HUDEP-2 (cell line): ENCODE measurements around the gene PLCB4.

ENCODE experiments used
- DNase-seq, 76 experiments: peaks; one replicate each; lab custom pipeline; 2025; ENCODE audit not compliant: unreplicated experiment in 76 of 76; lab: John Stamatoyannopoulos, UW

The PLCB4 gene

DNA sequence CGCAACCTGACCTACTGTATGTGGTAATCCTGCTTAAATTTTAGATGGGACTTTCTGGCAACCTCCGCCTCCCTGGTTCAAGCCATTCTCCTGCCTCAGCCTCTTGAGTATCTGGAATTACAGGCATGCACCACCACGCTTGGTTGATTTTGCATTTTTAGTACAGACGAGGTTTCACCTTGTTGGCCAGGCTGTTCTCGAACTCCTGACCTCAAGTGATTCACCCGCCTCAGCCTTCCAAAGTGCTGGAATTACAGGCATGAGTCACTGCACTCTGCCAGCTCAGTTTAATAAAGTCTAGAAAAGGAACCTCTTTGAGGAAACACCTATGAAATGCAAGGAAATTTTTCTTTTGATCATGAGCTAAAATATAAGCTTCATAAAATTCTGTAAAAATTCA, 9.0 kb upstream of the PLCB4 start:
- DNase-seq = no peak

- no peak for DNase-seq
Measured at GRCh38 chr20:9061434-9061833, 7.5 kb upstream of the PLCB4 start.

- DNase-seq = no peak
Measured at GRCh38 chr20:9062066-9062465, 6.8 kb upstream of the PLCB4 start.

DNA sequence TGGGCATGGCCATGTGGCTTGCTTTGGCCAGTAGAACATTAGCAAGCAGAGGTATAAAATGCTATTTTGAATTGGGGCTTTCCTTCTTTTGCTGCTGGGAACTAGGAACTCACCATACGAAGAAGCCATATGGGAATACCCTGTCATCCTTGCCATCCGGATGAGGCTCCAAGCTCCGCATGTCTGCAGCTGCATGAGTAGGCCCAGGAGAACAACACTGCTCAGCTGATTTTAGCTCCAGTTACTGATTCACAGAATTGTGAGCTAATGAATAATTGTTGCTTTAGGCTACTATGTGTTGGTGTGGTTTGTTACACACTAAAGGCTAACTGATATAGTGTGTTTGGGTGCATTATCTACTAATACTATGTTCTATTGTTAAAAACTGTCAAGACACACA, 2.7 kb upstream of the PLCB4 start:
- DNase-seq = no peak

GRCh38 chr20:9068233-9068801, 570 bp upstream of the PLCB4 start:
- DNase-seq = no peak

- DNase-seq = no peak
Measured at GRCh38 chr20:9070304-9070703, 1.4 kb downstream of the PLCB4 start.

DNA sequence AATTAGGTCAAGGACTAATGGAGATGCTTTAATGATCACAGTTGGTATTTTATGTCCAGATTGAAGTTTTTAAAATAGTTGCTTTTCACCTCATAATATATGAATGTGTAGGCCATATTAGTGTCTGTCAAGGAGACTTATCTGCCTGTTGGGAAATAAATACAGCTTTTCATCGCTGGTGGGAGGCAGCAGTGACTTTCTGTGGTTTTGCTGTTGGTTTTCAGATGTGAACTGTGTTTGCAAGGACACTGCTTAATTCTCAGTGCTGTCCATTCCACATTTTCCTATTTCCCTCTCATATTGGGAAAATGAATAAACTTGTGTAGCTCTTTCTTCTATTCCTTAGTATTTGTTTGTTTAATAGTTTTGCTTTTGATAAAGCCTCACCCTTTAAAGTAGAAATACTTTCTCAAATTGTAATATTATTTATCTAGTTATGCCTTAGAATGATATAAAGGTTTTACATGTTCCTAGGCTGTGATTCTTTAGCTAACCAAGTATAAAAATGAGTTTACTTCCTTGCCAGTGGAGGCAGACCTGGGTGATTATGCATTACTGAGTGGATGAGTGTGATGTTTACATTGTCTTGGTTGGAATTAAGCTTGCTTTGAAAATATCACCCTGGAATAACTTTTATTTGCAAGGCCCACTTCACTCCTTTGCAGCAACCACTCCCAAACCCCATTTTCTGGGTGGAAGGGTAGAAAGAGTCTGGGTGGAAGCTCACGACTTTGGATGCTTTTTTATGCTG, 3.3 kb downstream of the PLCB4 start:
- no peak for DNase-seq

DNA sequence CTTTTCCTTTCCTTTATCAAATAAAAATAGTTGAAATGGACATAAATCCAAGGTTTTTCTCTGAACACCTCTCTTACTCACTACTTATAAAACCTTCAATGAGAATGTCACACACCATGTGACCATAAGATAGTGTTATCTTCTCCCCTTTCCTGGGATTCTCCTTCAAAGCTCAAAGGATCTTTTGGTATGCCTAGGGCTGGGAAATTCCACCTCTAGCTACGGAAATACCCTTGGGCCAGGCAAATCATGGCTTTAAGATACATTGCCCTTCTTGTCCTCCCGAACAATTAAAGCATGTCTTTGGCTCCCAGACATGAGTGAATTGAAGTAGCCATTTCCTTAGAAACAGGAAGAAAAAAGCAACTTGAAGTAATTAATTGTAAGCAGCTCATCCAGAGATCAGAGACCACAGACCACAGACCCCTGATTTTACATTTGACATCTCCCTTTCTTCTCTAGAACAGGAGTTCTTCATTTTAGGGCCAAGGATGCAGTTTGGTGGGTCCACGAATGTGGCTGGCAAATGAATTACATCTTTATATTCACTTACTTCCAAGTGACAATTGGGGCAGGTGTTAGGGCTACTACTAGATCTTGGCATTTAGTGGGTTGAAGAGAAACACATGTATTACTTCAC, 4.1 kb downstream of the PLCB4 start:
- DNase-seq = no peak

GRCh38 chr20:9075264-9076095, 6.6 kb downstream of the PLCB4 start:
- DNase-seq = no peak

GRCh38 chr20:9076440-9076839, 7.6 kb downstream of the PLCB4 start:
- no peak for DNase-seq

DNA sequence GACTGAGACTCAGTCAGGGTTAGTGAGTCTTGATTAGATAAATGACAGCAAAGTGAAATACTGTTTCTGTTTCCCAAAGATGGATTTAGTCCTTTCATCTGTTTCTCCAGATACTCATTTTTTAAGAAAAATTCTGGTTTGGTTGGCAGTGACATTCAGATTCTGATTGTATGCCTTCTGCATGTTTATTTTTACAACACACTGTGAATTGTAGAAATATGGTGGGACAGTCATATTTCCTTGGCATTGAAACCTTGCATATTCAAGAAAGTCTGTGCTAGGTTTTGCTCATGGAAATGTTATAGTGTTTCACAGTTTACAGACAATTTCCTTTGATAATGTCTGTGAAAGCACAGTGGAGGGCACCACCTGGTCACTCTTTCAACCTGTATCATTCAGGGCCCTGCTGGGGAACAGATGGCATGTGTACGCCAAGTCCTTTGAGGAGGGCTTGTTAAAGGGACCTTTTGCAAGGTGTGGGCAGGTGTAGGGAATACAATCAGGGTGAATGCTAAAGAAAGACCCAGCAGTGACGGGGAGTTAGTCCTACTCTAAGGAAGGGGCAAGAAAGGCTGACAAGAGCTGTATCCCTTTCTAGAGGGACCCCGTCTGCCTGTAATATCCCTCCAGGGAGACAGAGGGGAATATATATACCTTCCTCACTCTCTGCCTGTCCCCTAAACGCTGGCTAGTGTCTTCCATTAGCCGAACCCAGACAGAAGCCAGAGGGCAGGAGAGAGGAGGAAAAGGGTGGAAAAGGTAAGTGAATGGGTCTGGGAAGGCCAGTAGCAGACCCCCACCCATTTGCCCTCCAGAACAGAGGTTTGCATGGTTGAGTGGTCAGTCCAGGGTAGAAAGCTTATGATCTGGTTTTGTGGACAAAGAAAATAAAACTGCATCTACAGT, 10.2 kb downstream of the PLCB4 start:
- no peak for DNase-seq

DNA sequence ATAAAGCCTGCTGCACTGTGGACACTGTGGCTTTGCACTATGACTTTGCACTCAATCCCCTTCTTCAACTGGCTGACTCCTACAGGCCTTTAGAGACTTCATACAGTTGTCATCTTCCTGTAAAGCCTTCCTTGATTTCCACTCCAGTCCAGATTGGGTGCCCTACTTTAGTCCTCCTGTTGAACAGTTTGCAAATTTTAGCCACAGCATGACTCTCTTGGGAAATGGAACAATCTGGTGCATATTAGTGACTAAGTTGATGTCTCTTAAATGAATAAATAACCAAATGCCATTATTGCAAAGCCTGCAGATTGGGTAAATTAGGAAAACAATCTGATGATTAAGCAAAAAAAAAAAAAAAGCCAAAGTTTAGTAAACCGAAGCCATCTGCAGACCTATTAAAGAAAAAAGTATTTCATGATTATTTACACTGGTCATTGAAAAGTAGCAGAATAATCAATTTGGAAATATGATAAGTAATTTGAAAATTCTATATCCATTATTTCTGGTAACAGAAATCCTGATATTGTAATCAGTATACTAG, 12.6 kb downstream of the PLCB4 start:
- no peak for DNase-seq

DNA sequence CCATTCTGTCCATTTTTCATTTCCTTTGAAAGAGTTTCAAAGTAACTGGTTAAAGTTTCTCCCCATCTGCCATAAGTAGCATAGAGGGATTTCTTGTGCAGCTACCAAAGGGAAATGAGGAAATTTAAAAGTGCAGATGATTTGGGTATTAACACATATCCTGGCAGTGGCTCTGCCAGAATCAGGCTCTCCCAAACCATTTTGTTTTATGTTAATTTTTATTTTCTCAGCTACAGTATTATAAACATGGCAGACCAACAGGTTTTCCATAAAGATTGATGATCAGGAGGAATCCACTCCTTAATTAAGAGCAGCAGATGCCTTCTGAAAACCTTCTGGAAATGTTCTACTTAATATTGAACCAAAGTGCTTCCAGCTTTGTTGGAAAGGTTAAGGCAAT, 13.9 kb downstream of the PLCB4 start:
- DNase-seq = no peak

DNA sequence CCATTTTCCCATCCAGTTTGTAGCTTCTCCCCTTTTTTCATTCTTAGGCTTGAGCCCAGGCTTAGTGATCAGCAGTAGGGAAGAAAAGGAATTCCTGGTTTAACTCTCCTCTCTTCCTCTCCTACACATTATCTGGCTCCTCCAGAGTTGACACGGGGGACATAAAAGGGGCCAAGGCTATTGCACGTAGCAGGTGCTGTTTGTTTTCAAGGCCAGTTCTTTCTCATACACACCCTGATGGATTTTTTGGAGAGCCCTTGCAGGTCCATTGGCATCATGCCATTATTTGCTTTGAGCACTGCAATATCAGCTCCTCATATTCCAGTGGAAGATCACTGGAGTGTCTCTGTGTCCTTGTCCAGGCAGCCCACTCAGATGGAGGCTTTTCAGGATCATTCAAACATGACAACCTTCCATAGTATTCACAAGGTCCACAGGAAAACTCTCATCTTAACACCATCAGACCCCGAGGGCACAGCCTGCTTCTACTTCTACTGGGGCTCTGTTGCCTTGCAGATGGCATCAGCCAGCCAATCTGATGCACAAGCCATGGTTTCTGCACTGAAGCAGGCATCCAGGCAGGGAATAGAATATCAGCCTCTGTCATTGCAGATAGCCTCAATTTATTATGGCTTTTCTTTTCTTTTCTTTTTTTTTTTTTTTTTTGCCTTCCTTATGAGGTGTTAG, 18.8 kb downstream of the PLCB4 start:
- DNase-seq = no peak

DNA sequence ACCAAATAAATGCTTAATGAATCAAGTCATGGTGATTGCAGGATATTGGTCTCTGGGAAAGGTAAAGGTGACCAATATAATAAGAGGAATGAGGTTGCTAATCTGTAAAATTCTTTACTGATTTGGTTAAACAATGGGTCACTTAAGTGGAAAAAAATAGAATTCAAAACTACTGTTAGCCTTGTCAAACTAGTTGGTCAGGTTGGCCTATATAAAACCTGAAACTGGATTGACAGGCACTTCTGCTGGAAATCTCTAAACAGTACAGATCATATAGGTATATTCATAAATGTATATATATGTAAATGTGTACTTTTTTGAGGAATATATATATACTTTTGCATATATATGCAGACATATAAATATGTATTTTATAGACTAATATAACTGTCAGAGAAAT, 19.7 kb downstream of the PLCB4 start:
- DNase-seq = no peak

- DNase-seq = no peak
Measured at GRCh38 chr20:9092113-9092512, 23.2 kb downstream of the PLCB4 start.

GRCh38 chr20:9092655-9093054, 23.8 kb downstream of the PLCB4 start:
- no peak for DNase-seq

- no peak for DNase-seq
Measured at GRCh38 chr20:9093218-9093957, 24.5 kb downstream of the PLCB4 start.

DNA sequence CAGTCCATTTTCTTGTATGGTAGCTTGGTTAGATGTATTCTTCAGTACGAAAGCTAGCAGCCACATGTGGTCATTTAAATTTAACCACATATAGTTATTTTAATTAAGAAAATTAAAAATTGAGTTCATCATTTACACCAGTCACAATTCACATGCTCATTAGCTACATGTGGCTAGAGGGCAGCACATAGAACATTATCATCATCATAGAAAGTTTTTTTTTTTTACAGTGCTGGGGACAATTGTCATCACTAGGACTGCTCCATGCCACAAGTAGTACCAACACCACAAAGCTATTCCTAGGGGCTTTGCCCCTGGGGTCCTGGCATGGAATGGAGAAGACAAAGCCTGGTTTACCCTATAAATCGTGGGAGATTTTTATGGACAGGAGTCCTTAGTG, 30.5 kb downstream of the PLCB4 start:
- DNase-seq = no peak
